ENCODE results near the gene CHST8.

GRCh38 chr19:33722456-33723239 is 100.9 kb downstream of the CHST8 start:
- no peak for TF ChIP-seq CTCF (IDR thresholded peaks at IDR 0.05)
- no peak for TF ChIP-seq USF2 (IDR thresholded peaks at IDR 0.05)
- TF ChIP-seq JUNB (IDR thresholded peaks at IDR 0.05), result no peak
- TF ChIP-seq SREBF2 (IDR thresholded peaks at IDR 0.05), result no peak
- TF ChIP-seq MAX (IDR thresholded peaks at IDR 0.05), result no peak
- TF ChIP-seq POLR2A (IDR thresholded peaks at IDR 0.05; ENCODE audit: low read length), result no peak
- TF ChIP-seq ESRRA (IDR thresholded peaks at IDR 0.05; ENCODE audit: borderline replicate concordance, low read length), result no peak
- no peak for TF ChIP-seq ELK1 (IDR thresholded peaks at IDR 0.05; ENCODE audit: low read depth, low read length)
- no peak for TF ChIP-seq FOSL2 (IDR thresholded peaks at IDR 0.05)
- TF ChIP-seq FOSL2 (CRISPR knock-in tag; IDR thresholded peaks at IDR 0.05), result no peak
- TF ChIP-seq MYC (IDR thresholded peaks at IDR 0.05; ENCODE audit: borderline replicate concordance, low read length), result no peak
- no peak for TF ChIP-seq PBX3 (IDR thresholded peaks at IDR 0.05)
- no peak for TF ChIP-seq CEBPB (IDR thresholded peaks at IDR 0.05)
